K562 (cell line): ENCODE results near the gene NUP62. TPM values are rescaled to one million over a fixed set of nuclear protein-coding genes. Genes with fewer than 3 reads are reported as not detected.

Source experiments
- AFF4 ChIP-seq: sonication (generic); formaldehyde crosslinking; IDR thresholded peaks from 2 replicates; pipeline ENCODE4 v1.8.0; 2023; ENCODE audit warnings: mild to moderate bottlenecking, missing genetic modification reagents
- ATF3 ChIP-seq, 2 experiments: fragments of 450-650 bp in 1 of 2; sonication (generic) in 1 of 2; formaldehyde crosslinking in 1 of 2; IDR thresholded peaks in 1 of 2; conservative IDR thresholded peaks in 1 of 2; 2 replicates each; pipeline versions ENCODE4 v1.6.1 to v1.8.1; 2016 to 2023; ENCODE audit warnings: mild to moderate bottlenecking in 2 of 2, moderate library complexity in 2 of 2, inconsistent platforms in 1 of 2, missing genetic modification reagents in 1 of 2
- CBX5 ChIP-seq: IDR thresholded peaks from 2 replicates; pipeline ENCODE4 v1.6.1; 2014; ENCODE audit warnings: low read depth, borderline replicate concordance
- CEBPG ChIP-seq, 3 experiments: fragments of 200-800 bp in 1 of 3; sonication (Bioruptor generic) in 1 of 3; sonication (generic) in 1 of 3; formaldehyde crosslinking in 1 of 3; IDR thresholded peaks in 2 of 3; conservative IDR thresholded peaks in 1 of 3; 2 replicates each; pipeline versions ENCODE4 v1.6.1 to v1.8.0; 2016 to 2022; ENCODE audit warnings: missing compliant biosample characterization in 2 of 3, missing genetic modification characterization in 2 of 3, mild to moderate bottlenecking in 1 of 3, missing genetic modification reagents in 1 of 3
- CSDE1 ChIP-seq, 2 experiments: fragments of 450-650 bp; IDR thresholded peaks; 2 replicates each; pipeline ENCODE4 v1.6.1; 2016; ENCODE audit warnings: mild to moderate bottlenecking in 1 of 2
- FIP1L1 ChIP-seq: fragments of 200-400 bp; formaldehyde crosslinking; IDR thresholded peaks from 2 replicates; pipeline ENCODE4 v1.6.1; 2018; ENCODE audit warnings: mild to moderate bottlenecking, low read depth, low read length; ENCODE audit not compliant: poor library complexity, severe bottlenecking
- FOXJ2 ChIP-seq: fragments of 200-800 bp; sonication (Bioruptor generic); IDR thresholded peaks from 2 replicates; pipeline ENCODE4 v1.6.1; 2016; ENCODE audit warnings: missing genetic modification characterization, missing compliant biosample characterization
- GABPB1 ChIP-seq: sonication (generic); formaldehyde crosslinking; IDR thresholded peaks from 2 replicates; pipeline ENCODE4 v1.8.0; 2022; ENCODE audit warnings: mild to moderate bottlenecking, missing genetic modification reagents
- JUNB ChIP-seq: fragments of 450-650 bp; formaldehyde crosslinking; conservative IDR thresholded peaks from 2 replicates; pipeline ENCODE4 v1.4.0; 2020; ENCODE audit warnings: mild to moderate bottlenecking
- KDM4B ChIP-seq, 2 experiments: fragments of 450-650 bp in 1 of 2; sonication (generic) in 1 of 2; IDR thresholded peaks; 2 replicates each; pipeline ENCODE4 v1.6.1; 2016 to 2017; ENCODE audit warnings: borderline replicate concordance in 2 of 2, antibody characterized with exemption in 1 of 2, low read depth in 1 of 2, mild to moderate bottlenecking in 1 of 2
- OTX1 ChIP-seq: fragments of 450-650 bp; formaldehyde crosslinking; IDR thresholded peaks from 2 replicates; pipeline ENCODE4 v1.4.0; 2022; ENCODE audit warnings: mild to moderate bottlenecking
- RBBP5 ChIP-seq: fragments of 200-600 bp; sonication (generic); IDR thresholded peaks from 2 replicates; pipeline ENCODE4 v1.6.1; 2012; ENCODE audit warnings: borderline replicate concordance, mild to moderate bottlenecking, low read length, control low read depth, inconsistent platforms; ENCODE audit not compliant: insufficient read depth, poor library complexity, severe bottlenecking
- SIRT6 ChIP-seq: IDR thresholded peaks from one replicate; pipeline ENCODE4 v1.6.1; 2012; ENCODE audit warnings: low read depth, mild to moderate bottlenecking, control low read depth, inconsistent platforms, low read length, moderate library complexity
- SNAPC5 ChIP-seq: fragments of 250-450 bp; sonication (Bioruptor Pico); IDR thresholded peaks from 2 replicates; pipeline ENCODE4 v1.8.0; 2021; ENCODE audit warnings: moderate library complexity, mild to moderate bottlenecking, inconsistent platforms
- SUPT5H ChIP-seq: fragments of 450-650 bp; IDR thresholded peaks from 2 replicates; pipeline ENCODE4 v1.6.1; 2016
- TARDBP ChIP-seq: fragments of 450-650 bp; IDR thresholded peaks from 2 replicates; pipeline ENCODE4 v1.6.1; 2016
- TSC22D4 ChIP-seq: fragments of 450-650 bp; IDR thresholded peaks from 2 replicates; pipeline ENCODE4 v1.6.1; 2016; ENCODE audit warnings: missing genetic modification characterization, missing biosample characterization, control low read depth
- XRCC3 ChIP-seq: fragments of 450-650 bp; IDR thresholded peaks from 2 replicates; pipeline ENCODE4 v1.6.1; 2017; ENCODE audit warnings: mild to moderate bottlenecking, moderate library complexity
- ZBTB49 ChIP-seq: sonication (generic); formaldehyde crosslinking; IDR thresholded peaks from 2 replicates; pipeline ENCODE4 v1.8.0; 2022; ENCODE audit warnings: missing genetic modification reagents, mild to moderate bottlenecking, borderline replicate concordance
- ZFP36 ChIP-seq: fragments of 150-350 bp; IDR thresholded peaks from 2 replicates; pipeline ENCODE4 v1.6.1; 2018; ENCODE audit warnings: low read length, low read depth; ENCODE audit not compliant: partially characterized antibody
- ZNF444 ChIP-seq: fragments of 250-450 bp; sonication (Bioruptor Pico); IDR thresholded peaks from 2 replicates; pipeline ENCODE4 v1.4.0; 2020; ENCODE audit warnings: mild to moderate bottlenecking, moderate library complexity
- polyA plus RNA-seq, 8 experiments: library from polyadenylated mRNA; depleted of rRNA in 4 of 8; stranded (reverse) in 5 of 8; unstranded in 3 of 8; fragments of >200 nt; fragmentation: Nextera tagmentation in 2 of 8; fragmentation: Illumina TruSeq in 1 of 8; extraction: Ambion mirVana in 2 of 8; extraction: Trizol in 1 of 8; gene quantifications; 2 replicates each; pipeline versions ENCODE4 v1.2.1 to v1.2.3, GENCODE V29; 2011 to 2014; ENCODE audit warnings: inconsistent platforms in 1 of 8, missing spikeins in 1 of 8
- total RNA-seq, 7 experiments: library from RNA; depleted of rRNA in 6 of 7; stranded (reverse); fragments of >200 nt in 6 of 7; fragmentation: Illumina TruSeq in 2 of 7; extraction: Trizol in 2 of 7; gene quantifications; 2 replicates each; pipeline versions ENCODE4 v1.2.1 to v1.2.3, GENCODE V29; 2011 to 2021; ENCODE audit warnings: low replicate concordance in 1 of 7

The NUP62 gene
- total and polyA plus RNA-seq, 9 of the 15 experiments (the other 6 are each of a cell fraction or from before 2014, with no cell fraction given), result 16.9 to 109 (median 66.0) TPM

- TF ChIP-seq CEBPG (CRISPR knock-in tag; IDR thresholded peaks at IDR 0.05) (no peak), CEBPG (tag; conservative IDR thresholded peaks at IDR 0.05 in 1 of 2, IDR thresholded peaks at IDR 0.05 in 1 of 2) (no peak), XRCC3 (no peak), CSDE1 (IDR thresholded peaks at IDR 0.05) (no peak), SIRT6 (no peak), SNAPC5 (no peak), GABPB1 (CRISPR knock-in tag) (0 out of 2 replicates have a peak, but pooled peaks have one; percentile 6), ZBTB49 (CRISPR knock-in tag) (no peak), RBBP5 (no peak), CBX5 (no peak), AFF4 (no peak), TARDBP (peak; percentile 93), FIP1L1 (no peak), SUPT5H (no peak; the same call in 1 of the 2 replicates), TSC22D4 (tag) (peak; percentile 75; the same call in 1 of the 2 replicates), ATF3 (IDR thresholded peaks at IDR 0.05) (no peak), ATF3 (CRISPR knock-in tag; conservative IDR thresholded peaks at IDR 0.05) (no peak), FOXJ2 (no peak), JUNB (CRISPR knock-in tag) (no peak), OTX1 (peak; percentile 81), ZFP36 (no peak), KDM4B (IDR thresholded peaks at IDR 0.05; ENCODE audit: borderline replicate concordance in 2 of 2, low read depth in 1 of 2) (no peak), ZNF444 (CRISPR knock-in tag) (no peak)
These were observed 2.7 kb upstream of the NUP62 start (continued) for GRCh38 chr19:49932041-49932451.
